GM19193 (cell line): Measurements from ENCODE around the gene ANXA2.

Experiments
- POLR2A ChIP-seq: IDR thresholded peaks from 4 replicates; pipeline ENCODE4 v1.6.1; 2011; ENCODE audit not compliant: insufficient read depth, insufficient read length; ENCODE audit errors: extremely low read depth

ANXA2 gene

DNA sequence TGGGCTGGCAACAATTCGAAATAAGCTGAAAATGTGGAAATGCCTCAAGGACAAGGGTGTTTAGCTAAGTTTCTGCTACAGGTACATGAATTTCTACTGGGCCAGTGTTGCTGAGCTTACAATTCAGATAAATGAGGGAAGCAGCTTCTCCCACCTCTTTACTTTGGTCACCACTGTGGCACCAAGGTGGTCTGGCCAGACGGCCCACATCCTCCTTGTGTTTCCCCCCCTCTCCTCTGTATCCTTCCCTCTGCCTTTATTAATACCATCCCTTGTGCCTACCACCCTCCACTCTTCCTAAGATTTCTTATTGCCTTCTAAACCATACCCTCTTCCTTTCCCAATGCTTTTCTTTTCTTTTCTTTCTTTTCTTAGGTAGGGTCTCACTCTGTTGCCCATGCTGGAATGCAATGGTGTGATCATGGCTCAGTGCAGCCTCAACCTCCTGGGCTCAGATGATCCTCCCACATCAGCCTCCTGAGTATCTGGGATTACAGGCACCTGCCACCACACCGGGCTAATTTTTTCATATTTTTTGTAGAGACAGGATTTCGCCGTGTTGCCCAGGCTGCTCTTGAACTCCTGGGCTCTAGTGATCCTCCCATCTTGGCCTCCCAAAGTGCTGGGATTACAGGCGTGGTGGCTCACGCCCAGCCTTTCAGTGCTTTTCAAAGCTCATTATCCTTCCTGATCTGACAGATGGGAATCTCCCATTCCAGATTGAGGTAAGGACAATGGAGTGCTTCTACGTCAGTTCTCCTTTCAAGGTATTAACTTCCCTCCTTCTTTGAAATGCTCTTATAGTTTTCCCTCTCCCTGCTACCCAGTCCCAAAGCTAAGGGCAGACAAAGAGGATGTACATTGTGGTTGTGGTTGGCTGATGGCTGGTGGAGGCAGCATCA lies 14.8 kb downstream of the ANXA2 start:
- no peak for TF ChIP-seq POLR2A

DNA sequence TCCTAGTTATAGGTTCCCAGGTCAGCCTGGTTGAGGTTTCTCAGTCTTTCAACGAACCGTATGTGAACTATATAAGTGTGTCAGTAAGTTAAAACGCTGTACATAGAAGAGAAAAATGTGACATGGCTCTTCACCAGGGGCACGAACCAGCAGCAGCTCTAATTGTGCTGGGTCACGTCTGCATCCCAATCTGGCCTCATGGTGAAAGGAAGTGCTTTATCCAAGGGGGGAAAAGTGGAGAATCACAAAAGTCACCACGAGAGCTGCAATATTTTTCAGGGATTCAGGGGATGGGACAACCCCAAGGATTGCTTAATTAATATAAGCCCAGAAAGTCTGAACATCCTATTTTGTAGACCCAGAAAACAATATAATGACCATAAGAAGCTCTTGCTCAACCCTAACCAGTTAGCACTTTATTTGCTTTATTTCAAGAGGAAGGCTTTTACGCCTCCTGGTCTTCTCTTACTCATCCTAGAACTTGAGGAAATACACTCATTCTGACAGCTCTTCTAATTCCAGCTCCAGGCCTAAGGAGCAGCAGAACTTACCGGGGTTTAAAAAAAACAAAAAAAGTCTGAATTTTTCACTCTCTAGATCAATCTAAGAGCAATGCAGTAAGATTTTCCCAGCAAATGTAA lies 16.5 kb downstream of the ANXA2 start:
- TF ChIP-seq POLR2A: no peak

DNA sequence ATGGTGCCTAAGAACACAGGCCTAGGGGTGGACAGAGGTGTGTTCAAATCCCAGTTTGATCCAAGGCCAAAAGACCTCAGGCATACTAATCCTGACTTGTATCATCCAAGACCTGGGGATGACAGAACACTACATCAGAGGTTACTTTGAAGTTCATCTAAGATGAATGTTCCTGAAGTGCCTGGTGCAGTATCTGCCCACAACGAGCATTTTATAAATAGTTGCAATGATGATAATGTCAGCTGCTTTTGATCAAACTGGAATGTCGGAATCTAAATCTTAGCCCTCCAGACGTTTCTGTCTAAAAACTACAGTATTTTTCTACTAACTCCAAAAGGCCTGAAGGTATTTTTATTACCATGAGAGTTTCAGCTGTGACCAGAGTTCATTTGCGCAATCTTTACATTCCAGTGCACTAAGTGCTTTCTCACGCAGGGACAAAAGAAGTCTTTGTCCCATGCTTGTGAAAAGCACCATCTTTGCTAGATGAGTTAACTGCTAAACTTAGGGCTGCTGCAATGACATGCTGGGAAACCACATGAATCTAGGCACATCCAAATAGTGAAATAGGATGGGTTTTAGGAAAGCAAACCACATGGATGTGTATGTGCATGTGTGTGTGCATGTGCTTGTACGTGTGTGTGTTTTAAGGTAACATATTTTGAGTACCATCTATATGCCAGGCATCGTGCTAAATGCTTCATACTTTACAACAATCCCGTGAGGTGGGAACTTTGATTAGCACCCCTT lies 18.1 kb downstream of the ANXA2 start:
- TF ChIP-seq POLR2A: no peak

DNA sequence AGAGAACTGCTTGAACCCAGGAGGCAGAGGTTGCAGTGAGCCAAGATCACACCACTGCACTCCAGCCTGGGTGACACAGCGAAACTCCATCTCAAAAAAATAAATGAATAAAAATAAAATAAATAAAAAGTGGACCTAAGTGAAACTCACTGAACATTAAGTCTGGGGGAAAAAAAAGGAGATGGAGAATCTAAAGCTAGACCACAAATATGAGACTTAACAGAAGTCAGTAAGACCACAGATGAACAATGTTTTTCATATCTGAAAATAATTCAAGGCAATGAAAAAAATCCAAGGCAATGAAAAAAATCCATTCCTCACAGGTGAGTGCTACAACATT lies 18.6 kb downstream of the ANXA2 start:
- TF ChIP-seq POLR2A: no peak

DNA sequence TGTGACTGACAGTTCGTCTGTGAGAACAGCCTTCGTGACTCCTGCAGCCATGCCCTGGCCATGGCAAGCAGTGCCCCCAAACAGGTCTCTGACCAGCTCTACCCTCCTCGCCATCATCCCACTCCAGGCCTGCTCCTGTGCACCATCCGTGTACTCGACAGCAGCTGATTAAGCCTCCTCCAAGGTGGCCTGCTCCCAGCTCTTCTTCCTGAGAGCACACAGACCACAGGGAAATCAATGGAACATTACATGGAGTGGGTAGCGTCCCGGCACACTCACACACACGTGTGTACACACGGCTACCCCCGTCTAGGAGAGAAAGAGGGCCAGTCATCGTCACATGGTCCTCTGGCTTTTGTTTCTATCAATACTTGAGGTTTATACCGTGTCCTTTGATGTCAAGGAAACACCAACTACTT lies 21.1 kb downstream of the ANXA2 start:
- no peak for TF ChIP-seq POLR2A

DNA sequence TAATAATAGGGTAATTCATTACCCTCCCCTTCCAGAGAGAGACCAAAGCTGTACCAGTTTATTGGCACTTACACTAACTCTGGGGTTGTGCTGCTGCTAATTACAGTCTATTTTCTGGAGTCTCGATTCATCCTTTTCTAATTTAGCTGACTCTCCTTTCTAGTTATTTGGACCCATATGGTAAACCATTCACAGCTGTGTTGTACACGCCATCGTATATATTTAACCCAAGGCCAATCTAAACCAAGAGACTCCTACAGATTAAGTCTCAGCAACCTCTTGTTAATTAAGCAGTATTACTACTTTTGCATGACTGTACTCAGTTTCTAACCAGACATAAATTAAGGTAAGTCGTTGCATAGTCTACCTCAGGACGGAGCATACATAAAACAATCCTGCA lies 22.5 kb downstream of the ANXA2 start:
- TF ChIP-seq POLR2A: no peak

DNA sequence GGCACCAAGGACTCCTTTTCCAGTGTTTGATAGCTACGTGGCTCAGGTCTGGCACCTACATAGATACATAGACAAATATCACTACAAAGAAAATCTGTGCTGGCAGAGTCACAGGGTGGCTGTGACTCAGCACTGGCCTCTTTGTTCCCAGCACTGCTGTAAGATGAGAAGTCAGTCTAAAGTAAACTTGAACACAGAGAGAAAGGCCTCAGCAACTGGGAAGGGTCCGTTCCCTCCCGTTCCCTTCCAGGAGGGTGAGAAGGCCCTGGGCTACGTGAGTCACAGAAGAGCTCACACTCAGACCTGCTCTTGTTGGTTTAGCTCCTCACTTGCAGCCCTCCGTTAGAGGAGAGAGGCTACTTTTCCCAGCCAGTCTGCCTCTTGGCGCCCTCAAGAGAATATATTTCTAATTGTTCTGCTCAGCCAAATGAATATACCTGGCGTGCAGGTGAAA lies 23.1 kb downstream of the ANXA2 start:
- TF ChIP-seq POLR2A: no peak

DNA sequence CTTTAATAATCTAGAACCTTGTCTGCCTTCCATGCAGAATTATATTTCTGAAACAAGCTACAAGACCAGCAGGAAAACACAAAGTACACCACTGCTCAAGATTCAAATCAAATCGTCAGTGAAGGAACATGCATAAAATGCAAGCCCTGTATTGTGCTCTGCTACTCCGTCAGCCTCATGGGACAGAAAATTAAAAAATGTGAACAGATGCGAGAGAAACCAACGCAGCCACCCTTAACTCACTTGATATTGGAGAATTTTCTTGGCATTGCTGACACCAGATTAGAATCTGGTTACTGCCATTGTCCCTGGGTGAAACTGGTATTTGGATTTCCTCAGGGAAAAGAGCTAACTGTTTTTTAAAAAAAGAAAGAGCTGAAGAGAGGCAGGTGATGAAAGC lies 23.6 kb downstream of the ANXA2 start:
- TF ChIP-seq POLR2A: no peak

DNA sequence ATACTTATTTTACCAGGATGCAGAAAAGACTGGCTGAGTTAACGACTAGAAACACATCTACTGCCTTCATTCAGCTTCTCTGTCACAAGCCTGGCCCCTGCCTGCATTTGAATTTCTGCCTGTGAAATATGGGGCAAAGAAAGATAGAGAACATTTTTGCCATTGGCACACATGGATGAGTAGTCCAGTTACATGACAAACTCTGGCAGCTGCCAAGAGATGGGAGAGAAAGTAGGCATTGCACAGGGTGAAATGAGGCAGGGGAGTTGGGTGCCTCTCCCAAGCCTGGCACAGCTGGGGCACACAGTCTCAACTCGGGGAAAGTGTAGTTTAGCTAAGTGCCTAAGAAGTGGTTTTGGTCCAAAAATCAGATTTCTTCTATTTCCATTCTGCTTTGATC lies 24.0 kb downstream of the ANXA2 start:
- no peak for TF ChIP-seq POLR2A

DNA sequence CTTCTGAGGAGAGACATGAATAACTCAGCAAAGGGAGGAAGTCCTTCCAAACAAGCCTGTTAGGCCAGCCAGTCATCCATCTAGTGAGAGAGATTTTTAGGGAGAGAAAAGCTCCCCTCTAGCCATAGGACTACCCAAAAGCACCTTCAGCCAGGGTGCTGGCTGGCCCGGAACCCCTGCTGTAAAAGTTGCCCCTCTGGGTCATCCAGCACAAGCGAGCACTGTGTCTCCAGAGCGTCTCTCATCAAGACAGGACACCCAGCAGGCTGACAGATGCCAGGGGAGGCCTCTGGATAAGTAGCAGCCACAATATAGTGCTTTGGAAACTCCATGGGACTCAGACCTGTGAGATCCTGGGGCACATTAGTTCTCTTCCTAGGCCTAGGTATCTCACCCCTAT lies 24.5 kb downstream of the ANXA2 start:
- no peak for TF ChIP-seq POLR2A

DNA sequence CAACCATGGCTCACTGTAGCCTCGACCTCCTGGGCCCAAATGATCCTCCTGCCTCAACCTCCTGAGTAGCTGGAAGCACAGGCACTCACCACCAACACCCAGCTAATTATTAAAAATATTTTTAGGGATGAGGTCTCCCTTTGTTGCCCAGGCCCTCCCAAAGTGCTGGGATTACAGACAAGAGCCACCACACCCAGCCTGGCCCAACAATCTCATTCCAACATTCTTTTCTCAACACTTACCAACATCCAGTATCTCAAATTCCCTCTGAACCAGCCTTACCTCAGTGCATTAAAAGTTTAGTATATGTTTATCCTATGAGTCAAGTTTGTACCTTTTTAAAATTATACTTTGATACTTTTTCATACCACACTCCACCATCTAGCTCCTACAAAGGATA lies 25.0 kb downstream of the ANXA2 start:
- TF ChIP-seq POLR2A: no peak

DNA sequence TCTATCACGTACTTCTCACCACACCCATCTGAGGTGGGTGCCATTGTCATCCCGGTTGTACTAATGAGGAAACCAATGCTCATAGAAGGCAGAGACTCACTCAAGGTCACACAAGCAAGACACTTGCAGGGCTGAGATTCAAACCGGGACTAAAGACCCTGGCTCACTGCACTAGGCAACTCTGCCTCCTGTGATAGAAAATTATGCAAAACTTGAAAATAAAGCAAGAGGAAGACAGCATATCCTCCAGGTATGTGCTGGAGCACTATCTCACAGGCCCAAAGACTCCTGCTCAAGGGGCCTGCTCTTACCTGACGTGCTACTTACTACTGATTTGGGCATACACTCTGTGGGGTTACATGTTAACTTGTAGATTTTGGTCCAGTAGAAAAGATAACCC lies 25.6 kb downstream of the ANXA2 start:
- no peak for TF ChIP-seq POLR2A

DNA sequence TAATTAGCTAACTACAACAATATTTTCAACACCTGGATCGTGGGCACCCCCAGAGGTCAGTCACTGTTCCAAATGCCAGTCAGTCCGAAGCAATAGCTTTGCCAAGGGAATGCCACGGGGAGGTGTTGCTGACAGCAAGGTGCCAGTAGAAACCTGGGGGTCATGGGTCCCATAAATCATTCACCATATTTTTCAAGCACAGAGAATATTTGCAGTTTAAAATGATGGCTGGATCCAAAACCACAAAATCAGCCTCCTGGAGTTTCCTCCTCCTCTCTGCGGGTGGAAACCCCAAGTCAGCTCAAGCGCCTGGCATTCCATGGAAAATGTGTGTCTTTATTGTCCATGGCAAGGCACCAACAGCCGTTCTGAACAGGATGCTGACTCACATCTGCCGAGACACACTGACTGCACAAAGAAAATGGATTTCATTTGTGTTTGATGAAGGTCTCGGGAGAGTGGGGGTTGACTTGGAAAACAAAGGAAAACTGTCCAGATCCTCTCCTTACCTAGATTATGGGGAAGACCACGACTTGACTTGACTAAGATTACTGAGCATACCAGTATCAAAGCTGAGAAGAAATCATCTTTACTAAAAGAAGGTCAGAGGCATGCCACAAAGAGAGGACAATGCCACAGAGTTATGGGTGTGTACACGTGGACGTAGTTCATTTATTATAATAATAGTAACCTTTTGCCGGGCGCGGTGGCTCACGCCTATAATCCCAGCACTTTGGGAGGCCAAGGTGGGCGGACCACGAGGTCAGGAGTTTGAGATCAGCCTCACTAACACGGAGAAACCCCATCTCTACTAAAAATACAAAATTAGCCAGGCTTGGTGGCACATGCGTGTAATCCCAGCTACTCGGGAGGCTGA lies 26.4 kb downstream of the ANXA2 start:
- TF ChIP-seq POLR2A: no peak

DNA sequence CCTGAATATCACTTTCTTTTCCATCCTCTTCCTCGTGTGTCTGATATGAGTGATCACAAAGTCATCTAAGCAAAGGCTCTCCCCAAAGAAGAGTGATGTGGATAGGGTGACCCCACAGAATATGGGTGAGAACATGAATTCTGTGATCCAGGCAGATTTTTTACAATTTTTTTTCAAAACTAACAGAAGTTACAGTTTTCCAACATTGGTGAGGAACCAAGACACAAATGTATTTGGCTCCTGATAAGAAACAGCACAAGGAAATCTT lies 27.0 kb downstream of the ANXA2 start:
- no peak for TF ChIP-seq POLR2A
